PC-9 (cell line): Measurements from ENCODE around the gene KLC1. TPM values are rescaled to one million over a fixed set of nuclear protein-coding genes. Genes with fewer than 3 reads are reported as not detected.

ENCODE experiments used
- BruUV-seq: library from RNA; stranded (reverse); fragments of 400-500 nt; replicated peaks from 2 replicates; lab custom pipeline; 2021; lab: Mats Ljungman, UMichigan
- CTCF ChIA-PET: fragments of 300-600 bp; sonication (Branson Sonifier 250); formaldehyde crosslinking; loops from one replicate; lab custom pipeline; 2022; ENCODE audit warnings: antibody characterized with exemption; lab: Charles Lee
- POLR2A ChIA-PET: fragments of 300-600 bp; sonication (Branson Sonifier 250); formaldehyde crosslinking; loops from one replicate; lab custom pipeline; 2022; ENCODE audit warnings: antibody characterized with exemption; ENCODE audit not compliant: unreplicated experiment; lab: Charles Lee
- DNase-seq, 2 experiments: peaks; one replicate each; pipeline versions ENCODE4 v3.0.0 to v3.0.0-alpha.2; 2015 to 2022; ENCODE audit warnings: mixed read lengths in 1 of 2
- H2AFZ ChIP-seq: fragments of 200-600 bp; sonication (generic); 2 replicates; pipeline ENCODE4 v1.8.1; 2017; ENCODE audit warnings: antibody characterized with exemption
- H3F3A ChIP-seq: fragments of 200-600 bp; sonication (generic); 2 replicates; pipeline ENCODE4 v1.8.1; 2017; ENCODE audit warnings: antibody characterized with exemption, mild to moderate bottlenecking, low read depth; ENCODE audit not compliant: insufficient read depth
- H3K27ac ChIP-seq: fragments of 200-600 bp; sonication (generic); 2 replicates; pipeline ENCODE4 v1.6.1; 2016; ENCODE audit warnings: mixed run types
- H3K27me3 ChIP-seq: fragments of 200-600 bp; sonication (generic); 2 replicates; pipeline ENCODE4 v1.6.1; 2016; ENCODE audit warnings: low read depth, mixed run types; ENCODE audit not compliant: insufficient read depth
- H3K36me3 ChIP-seq: fragments of 200-600 bp; sonication (generic); 2 replicates; pipeline ENCODE4 v1.6.1; 2016; ENCODE audit warnings: low read depth, mixed run types
- H3K4me1 ChIP-seq: fragments of 200-600 bp; sonication (generic); replicated peaks from 2 replicates; pipeline ENCODE4 v1.6.1; 2016; ENCODE audit warnings: mixed run types; ENCODE audit not compliant: insufficient read depth
- H3K4me2 ChIP-seq: fragments of 200-600 bp; sonication (generic); 2 replicates; pipeline ENCODE4 v1.6.1; 2017; ENCODE audit warnings: mixed run types
- H3K4me3 ChIP-seq: fragments of 200-600 bp; sonication (generic); 2 replicates; pipeline ENCODE4 v1.6.1; 2016; ENCODE audit warnings: mixed run types
- H3K79me2 ChIP-seq: fragments of 200-600 bp; sonication (generic); 2 replicates; pipeline ENCODE4 v1.6.1; 2017; ENCODE audit warnings: low read depth, mixed run types
- H3K9me2 ChIP-seq: fragments of 200-600 bp; sonication (generic); 2 replicates; pipeline ENCODE4 v1.8.1; 2017; ENCODE audit warnings: mild to moderate bottlenecking; ENCODE audit not compliant: insufficient read depth
- H3K9me3 ChIP-seq: fragments of 200-600 bp; sonication (generic); 2 replicates; pipeline ENCODE4 v1.8.1; 2016; ENCODE audit warnings: low read depth; ENCODE audit not compliant: insufficient read depth
- H4K20me1 ChIP-seq: fragments of 200-600 bp; sonication (generic); 2 replicates; pipeline ENCODE4 v1.8.1; 2017; ENCODE audit not compliant: insufficient read depth
- EZH2 ChIP-seq: fragments of 200-600 bp; sonication (generic); IDR thresholded peaks from 2 replicates; pipeline ENCODE4 v1.8.0; 2017; ENCODE audit warnings: antibody characterized with exemption, low read depth
- intact Hi-C: fragments of 100-400 bp; cut with micrococcal nuclease; formaldehyde crosslinking; loops from one replicate; pipeline ENCODE4 v1.10.0; 2022; ENCODE audit not compliant: unreplicated experiment
- total RNA-seq: library from RNA; stranded (reverse); gene quantifications from 2 replicates; pipeline ENCODE4 v1.2.3, GENCODE V29; 2021
- TF ChIP-seq, protein P1 (sequence below): fragments of 200-600 bp; sonication (generic); conservative IDR thresholded peaks from 2 replicates; pipeline ENCODE4 v1.6.1; 2017; ENCODE audit warnings: mixed run types, antibody characterized with exemption, mild to moderate bottlenecking, moderate library complexity

The KLC1 gene
- total RNA-seq, 1 experiment from 2014 or later = 254 TPM

- H3K9me2 ChIP-seq = no peaks in the 10 kb centered on the region
- DNase-seq = no peak
- no peaks in the 10 kb centered on the region for H3K79me2 ChIP-seq
- BruUV-seq = no TSS peak
- no peak overlapping the region for H3K27ac ChIP-seq
- H4K20me1 ChIP-seq = peaks cover 33% of the 10 kb centered on the region
- H3K36me3 ChIP-seq = peaks cover 78% of the 10 kb centered on the region
- H2AFZ ChIP-seq = no peak overlapping the region
- no peaks in the 10 kb centered on the region for H3K4me1 ChIP-seq
- ChIA-PET CTCF (interaction anchor here (0.5 kb wide), 1 partner anchor 52 kb away, joined by 3 read pairs; no protein-coding TSS in a partner anchor), POLR2A (no interaction called here)
- TF ChIP-seq EZH2 = no peak
- TF ChIP-seq, protein P1, sequence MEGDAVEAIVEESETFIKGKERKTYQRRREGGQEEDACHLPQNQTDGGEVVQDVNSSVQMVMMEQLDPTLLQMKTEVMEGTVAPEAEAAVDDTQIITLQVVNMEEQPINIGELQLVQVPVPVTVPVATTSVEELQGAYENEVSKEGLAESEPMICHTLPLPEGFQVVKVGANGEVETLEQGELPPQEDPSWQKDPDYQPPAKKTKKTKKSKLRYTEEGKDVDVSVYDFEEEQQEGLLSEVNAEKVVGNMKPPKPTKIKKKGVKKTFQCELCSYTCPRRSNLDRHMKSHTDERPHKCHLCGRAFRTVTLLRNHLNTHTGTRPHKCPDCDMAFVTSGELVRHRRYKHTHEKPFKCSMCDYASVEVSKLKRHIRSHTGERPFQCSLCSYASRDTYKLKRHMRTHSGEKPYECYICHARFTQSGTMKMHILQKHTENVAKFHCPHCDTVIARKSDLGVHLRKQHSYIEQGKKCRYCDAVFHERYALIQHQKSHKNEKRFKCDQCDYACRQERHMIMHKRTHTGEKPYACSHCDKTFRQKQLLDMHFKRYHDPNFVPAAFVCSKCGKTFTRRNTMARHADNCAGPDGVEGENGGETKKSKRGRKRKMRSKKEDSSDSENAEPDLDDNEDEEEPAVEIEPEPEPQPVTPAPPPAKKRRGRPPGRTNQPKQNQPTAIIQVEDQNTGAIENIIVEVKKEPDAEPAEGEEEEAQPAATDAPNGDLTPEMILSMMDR = no peak
- H3K4me2 ChIP-seq = no peak overlapping the region
- H3F3A ChIP-seq = peaks cover 50% of the 10 kb centered on the region
- intact Hi-C loops = no loop called here
- no peak overlapping the region for H3K4me3 ChIP-seq
- H3K27me3 ChIP-seq = no peaks in the 10 kb centered on the region
- H3K9me3 ChIP-seq = no peaks in the 10 kb centered on the region
Observed at GRCh38 chr14:103671911-103672310, 42.9 kb downstream of the KLC1 start.

GRCh38 chr14:103675957-103676356 is 46.9 kb downstream of the KLC1 start:
- H3K27me3 ChIP-seq = no peaks in the 10 kb centered on the region
- H3F3A ChIP-seq = peaks cover 61% of the 10 kb centered on the region
- no peak for TF ChIP-seq EZH2
- TF ChIP-seq, protein P1 = no peak
- ChIA-PET CTCF (no interaction called here), POLR2A (interaction anchor here (0.6 kb wide), 1 partner anchor 155 kb away, joined by 3 read pairs; no protein-coding TSS in a partner anchor)
- no peak for DNase-seq
- no peak overlapping the region for H3K27ac ChIP-seq
- intact Hi-C loops = no loop called here
- no peaks in the 10 kb centered on the region for H3K4me1 ChIP-seq
- BruUV-seq = no TSS peak
- no peak overlapping the region for H3K4me3 ChIP-seq
- peaks cover 81% of the 10 kb centered on the region for H3K36me3 ChIP-seq
- no peaks in the 10 kb centered on the region for H3K79me2 ChIP-seq
- no peak overlapping the region for H2AFZ ChIP-seq
- H4K20me1 ChIP-seq = peaks cover 31% of the 10 kb centered on the region
- no peaks in the 10 kb centered on the region for H3K9me3 ChIP-seq
- no peaks in the 10 kb centered on the region for H3K9me2 ChIP-seq
- H3K4me2 ChIP-seq = no peak overlapping the region

GRCh38 chr14:103676881-103677675 is 48.1 kb downstream of the KLC1 start:
- TF ChIP-seq EZH2 = no peak
- TF ChIP-seq, protein P1 = no peak
- Histone ChIP-seq H3K4me1 (no peaks in the 10 kb centered on the region), H3K9me2 (no peaks in the 10 kb centered on the region), H3K27me3 (no peaks in the 10 kb centered on the region), H3K4me3 (no peak overlapping the region), H3K9me3 (no peaks in the 10 kb centered on the region), H3K4me2 (no peak overlapping the region), H3K79me2 (no peaks in the 10 kb centered on the region), H3F3A (peaks cover 64% of the 10 kb centered on the region), H2AFZ (no peak overlapping the region), H3K27ac (no peak overlapping the region), H4K20me1 (peaks cover 24% of the 10 kb centered on the region), H3K36me3 (peaks cover 79% of the 10 kb centered on the region)
- CTCF ChIA-PET = interaction anchor here (0.5 kb wide), 1 partner anchor 14 kb away, joined by 8 read pairs; no protein-coding TSS in a partner anchor
- POLR2A ChIA-PET = interaction anchor here (0.7 kb wide), 1 partner anchor 102 kb away, joined by 5 read pairs; no protein-coding TSS in a partner anchor
- no TSS peak for BruUV-seq
- DNase-seq = no peak
- intact Hi-C loops = no loop called here
